ENCODE measurements around the gene DMRTB1.

DNA sequence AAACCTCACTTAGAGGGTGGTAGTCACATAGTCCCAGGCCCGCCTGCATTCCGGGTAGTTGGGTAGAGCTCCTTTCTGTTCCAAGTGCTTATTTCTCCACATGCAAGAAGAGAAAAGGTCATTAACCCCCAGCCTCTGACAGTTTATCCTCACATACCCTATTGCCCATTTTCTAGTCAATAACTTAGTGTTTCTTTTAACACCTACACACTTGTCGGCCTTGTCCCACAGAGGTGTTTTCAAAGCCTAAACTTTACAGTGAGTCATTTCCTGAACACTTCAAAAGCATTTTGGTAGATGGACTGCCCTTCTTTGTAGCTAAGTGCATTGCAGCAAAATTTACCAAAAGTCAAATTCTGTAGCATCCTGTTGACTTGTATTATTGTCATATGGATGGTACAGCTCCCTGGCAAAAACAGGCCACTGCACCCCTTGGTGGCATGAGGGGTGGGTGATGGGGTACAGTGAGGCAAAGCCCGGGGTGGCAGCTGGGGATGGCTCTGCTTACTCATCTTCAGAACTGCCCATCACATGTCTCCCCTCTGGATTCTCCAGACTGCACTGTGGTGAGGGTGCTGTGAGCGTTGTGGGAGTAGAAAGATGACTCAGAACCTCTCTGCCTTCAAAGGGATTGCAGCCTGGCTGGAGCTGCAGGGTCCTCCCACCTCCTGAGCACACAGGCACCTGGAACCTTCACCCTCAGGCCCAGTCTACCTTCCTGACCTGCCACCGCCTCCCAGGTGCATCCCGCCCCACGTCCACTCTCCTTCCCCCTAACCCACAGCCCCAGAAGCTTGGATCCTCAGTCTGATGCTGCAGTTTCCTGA is 45.8 kb upstream of the DMRTB1 start:
- TF ChIP-seq EZH2 (IDR thresholded peaks at IDR 0.05; ENCODE audit: low read length, unreplicated experiment): no peak
- TF ChIP-seq, protein P1, sequence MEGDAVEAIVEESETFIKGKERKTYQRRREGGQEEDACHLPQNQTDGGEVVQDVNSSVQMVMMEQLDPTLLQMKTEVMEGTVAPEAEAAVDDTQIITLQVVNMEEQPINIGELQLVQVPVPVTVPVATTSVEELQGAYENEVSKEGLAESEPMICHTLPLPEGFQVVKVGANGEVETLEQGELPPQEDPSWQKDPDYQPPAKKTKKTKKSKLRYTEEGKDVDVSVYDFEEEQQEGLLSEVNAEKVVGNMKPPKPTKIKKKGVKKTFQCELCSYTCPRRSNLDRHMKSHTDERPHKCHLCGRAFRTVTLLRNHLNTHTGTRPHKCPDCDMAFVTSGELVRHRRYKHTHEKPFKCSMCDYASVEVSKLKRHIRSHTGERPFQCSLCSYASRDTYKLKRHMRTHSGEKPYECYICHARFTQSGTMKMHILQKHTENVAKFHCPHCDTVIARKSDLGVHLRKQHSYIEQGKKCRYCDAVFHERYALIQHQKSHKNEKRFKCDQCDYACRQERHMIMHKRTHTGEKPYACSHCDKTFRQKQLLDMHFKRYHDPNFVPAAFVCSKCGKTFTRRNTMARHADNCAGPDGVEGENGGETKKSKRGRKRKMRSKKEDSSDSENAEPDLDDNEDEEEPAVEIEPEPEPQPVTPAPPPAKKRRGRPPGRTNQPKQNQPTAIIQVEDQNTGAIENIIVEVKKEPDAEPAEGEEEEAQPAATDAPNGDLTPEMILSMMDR (conservative IDR thresholded peaks at IDR 0.05; ENCODE audit: low read depth, low read length): no peak
- no peak for TF ChIP-seq EZH2phosphoT487 (IDR thresholded peaks at IDR 0.05; ENCODE audit: borderline replicate concordance, low read length)

Data from PC-3 (cell line).